Esophagus muscularis mucosa (tissue), 4 donors: ENCODE data around the gene LMOD1.

Experiments used
- CTCF ChIP-seq, 3 experiments: fragments of 200-600 bp in 2 of 3; fragments of 450-650 bp in 1 of 3; sonication (generic) in 2 of 3; IDR thresholded peaks; one replicate each; pipeline ENCODE4 v1.5.1; 2017 to 2019; ENCODE audit warnings: antibody characterized with exemption in 3 of 3, mild to moderate bottlenecking in 2 of 3, moderate library complexity in 1 of 3
- EP300 ChIP-seq: sonication (generic); formaldehyde crosslinking; IDR thresholded peaks from one replicate; pipeline ENCODE4 v1.6.1; 2017; ENCODE audit warnings: antibody characterized with exemption
- POLR2A ChIP-seq: fragments of 450-650 bp; IDR thresholded peaks from one replicate; pipeline ENCODE4 v1.6.1; 2017; ENCODE audit warnings: antibody characterized with exemption, moderate library complexity, mild to moderate bottlenecking, low read depth
- POLR2AphosphoS5 ChIP-seq, 2 donors: sonication (generic); formaldehyde crosslinking; IDR thresholded peaks; one replicate each; pipeline ENCODE4 v1.6.1; 2017; ENCODE audit warnings: antibody characterized with exemption in 2 of 2

GRCh38 chr1:201939574-201939973, 6.8 kb downstream of the LMOD1 start:
- TF ChIP-seq CTCF (IDR thresholded peaks at IDR 0.05) (no peak), POLR2AphosphoS5 (IDR thresholded peaks at IDR 0.05) (peak in 1 of 2 donors; percentile 56), POLR2A (no peak), EP300 (no peak)
